Choroid plexus epithelial cell (primary cell): ENCODE data around the gene RPLP2.
A peak's percentile ranks its signal among the peaks of the same experiment; 100 is the strongest.

Experiments
- DNase-seq: peaks from one replicate; pipeline ENCODE4 v3.0.0-alpha.2; 2010; ENCODE audit warnings: low read depth
- H3K4me3 ChIP-seq: 2 replicates; pipeline ENCODE4 v1.5.1; 2011; ENCODE audit warnings: low read depth, mild to moderate bottlenecking, control low read depth, low read length, moderate library complexity
- TF ChIP-seq, protein P1 (sequence below): conservative IDR thresholded peaks from 2 replicates; pipeline ENCODE4 v1.5.1; 2011; ENCODE audit warnings: low read depth, mild to moderate bottlenecking, control low read depth, inconsistent platforms, low read length, moderate library complexity

The RPLP2 gene

DNA sequence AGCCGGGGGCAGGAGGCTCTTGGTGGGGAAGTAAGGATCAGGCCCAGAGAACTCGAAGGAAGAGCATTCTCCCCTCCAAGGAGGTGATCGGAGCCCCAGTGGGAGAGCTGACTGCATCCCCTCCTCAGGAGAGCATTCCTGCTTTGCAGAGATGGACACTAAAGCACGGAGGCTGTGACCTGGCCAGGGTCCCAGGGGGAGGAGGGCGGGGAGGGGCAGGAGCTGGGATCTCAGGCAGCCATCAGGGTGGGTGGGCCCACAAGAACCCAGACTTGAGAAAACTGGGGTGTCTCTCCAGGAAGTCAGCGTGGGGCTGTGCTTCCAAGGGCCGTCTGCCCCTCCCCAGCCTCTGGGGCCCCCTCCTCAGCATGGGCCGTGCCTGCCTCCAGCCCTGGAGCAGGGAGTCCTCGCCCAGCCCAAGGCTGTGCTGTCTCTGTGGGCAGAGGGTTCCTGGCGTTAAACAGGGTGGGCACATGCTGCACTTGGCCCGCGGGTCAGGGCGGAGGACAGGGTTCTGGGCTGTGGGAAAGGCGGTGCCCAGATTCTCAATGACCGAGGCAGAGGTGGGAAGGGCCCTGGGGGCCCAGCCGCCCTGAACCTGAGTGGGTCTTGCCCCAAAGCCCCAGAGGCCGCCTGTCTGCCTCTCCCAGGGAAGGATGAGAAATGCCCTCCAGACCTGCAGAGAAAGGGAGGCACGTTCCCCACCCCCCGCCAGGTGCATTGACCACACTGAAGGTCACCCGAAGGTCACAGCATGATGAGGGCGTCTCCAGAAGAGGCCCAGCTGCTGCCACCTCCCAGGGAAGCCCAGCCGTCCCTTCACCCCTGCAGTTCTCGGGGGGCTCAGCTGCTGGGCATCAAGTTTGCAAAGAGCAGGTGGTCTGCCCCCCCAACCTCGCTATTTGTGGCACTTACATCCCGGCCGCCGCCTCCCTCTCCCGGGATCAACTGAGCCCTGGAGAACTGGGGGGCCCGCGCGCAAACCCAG, 20.5 kb upstream of the RPLP2 start:
- TF ChIP-seq, protein P1, sequence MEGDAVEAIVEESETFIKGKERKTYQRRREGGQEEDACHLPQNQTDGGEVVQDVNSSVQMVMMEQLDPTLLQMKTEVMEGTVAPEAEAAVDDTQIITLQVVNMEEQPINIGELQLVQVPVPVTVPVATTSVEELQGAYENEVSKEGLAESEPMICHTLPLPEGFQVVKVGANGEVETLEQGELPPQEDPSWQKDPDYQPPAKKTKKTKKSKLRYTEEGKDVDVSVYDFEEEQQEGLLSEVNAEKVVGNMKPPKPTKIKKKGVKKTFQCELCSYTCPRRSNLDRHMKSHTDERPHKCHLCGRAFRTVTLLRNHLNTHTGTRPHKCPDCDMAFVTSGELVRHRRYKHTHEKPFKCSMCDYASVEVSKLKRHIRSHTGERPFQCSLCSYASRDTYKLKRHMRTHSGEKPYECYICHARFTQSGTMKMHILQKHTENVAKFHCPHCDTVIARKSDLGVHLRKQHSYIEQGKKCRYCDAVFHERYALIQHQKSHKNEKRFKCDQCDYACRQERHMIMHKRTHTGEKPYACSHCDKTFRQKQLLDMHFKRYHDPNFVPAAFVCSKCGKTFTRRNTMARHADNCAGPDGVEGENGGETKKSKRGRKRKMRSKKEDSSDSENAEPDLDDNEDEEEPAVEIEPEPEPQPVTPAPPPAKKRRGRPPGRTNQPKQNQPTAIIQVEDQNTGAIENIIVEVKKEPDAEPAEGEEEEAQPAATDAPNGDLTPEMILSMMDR: no peak
- no peak for DNase-seq
- no peak overlapping the region for H3K4me3 ChIP-seq

DNA sequence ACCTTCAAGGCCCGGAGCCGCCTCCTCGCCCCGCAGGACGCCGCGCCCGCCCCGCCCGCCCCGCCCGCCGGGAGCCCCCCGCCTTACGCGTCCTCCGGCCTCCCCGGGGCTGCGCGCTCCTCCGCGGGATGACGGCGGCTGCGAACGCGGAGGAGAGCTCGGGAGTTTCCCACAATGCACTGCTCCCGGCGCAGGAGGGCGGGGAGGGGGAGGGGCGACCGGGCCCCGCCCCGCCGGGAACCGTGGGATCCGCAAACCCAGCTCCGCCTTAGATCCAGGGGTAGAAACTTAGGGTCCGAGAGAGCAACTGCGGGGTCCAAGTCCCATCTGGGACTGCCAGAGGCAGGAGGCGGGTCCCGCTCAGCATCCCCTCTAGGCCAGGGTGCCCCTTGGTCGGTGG, 19.8 kb upstream of the RPLP2 start, which contains the start of gene CEND1:
Gene CEND1, minus strand, starts transcription at position 148 of the 400 bp plus-strand sequence. CDS start 1,514 bp downstream, outside the sequence.
- TF ChIP-seq, protein P1: no peak
- peak; percentile 48 for DNase-seq
- H3K4me3 ChIP-seq: no peak within 1 kb of the TSS

DNA sequence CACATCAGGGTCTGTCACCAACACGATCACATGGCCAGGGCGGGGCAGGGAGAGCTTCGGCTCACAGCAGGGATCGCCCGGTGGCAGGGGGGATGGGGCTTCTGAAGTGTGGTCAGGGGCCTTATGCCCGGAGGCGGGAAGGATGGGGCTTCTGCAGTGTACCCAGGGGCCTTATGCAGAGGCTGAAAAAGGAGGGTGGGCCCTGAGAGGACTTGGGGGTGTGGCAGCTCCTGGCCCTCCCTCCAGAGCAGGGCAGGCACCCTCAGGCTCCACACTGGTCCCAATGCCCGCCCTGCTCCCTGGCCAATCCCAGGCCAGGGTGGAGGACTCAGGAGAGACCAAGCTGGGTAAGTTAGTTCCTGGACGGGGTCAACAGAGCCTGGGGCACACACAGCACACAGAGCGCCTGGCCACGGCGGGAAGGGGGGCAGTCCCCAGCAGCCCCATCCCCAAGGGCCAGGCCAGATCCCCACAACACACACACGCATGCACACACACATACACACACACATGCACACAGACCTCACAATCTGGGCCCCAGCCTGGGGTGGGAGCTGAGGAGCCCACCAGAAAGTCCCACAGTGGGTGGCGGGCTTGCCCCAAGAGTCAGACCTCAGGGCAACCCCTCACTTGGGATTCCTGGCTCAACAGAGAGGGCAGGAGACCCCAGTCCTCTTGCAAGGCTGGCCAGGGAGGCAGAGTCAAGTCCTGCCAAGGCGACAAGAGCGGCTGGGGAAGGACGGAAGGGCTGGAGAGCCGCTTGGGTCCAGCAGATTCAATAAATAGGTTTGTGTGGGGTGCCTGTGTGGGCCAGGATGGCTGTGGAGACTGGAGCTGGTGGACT, 18.8 kb upstream of the RPLP2 start:
- no peak overlapping the region for H3K4me3 ChIP-seq
- peak; percentile 53 for DNase-seq
- TF ChIP-seq, protein P1: no peak

DNA sequence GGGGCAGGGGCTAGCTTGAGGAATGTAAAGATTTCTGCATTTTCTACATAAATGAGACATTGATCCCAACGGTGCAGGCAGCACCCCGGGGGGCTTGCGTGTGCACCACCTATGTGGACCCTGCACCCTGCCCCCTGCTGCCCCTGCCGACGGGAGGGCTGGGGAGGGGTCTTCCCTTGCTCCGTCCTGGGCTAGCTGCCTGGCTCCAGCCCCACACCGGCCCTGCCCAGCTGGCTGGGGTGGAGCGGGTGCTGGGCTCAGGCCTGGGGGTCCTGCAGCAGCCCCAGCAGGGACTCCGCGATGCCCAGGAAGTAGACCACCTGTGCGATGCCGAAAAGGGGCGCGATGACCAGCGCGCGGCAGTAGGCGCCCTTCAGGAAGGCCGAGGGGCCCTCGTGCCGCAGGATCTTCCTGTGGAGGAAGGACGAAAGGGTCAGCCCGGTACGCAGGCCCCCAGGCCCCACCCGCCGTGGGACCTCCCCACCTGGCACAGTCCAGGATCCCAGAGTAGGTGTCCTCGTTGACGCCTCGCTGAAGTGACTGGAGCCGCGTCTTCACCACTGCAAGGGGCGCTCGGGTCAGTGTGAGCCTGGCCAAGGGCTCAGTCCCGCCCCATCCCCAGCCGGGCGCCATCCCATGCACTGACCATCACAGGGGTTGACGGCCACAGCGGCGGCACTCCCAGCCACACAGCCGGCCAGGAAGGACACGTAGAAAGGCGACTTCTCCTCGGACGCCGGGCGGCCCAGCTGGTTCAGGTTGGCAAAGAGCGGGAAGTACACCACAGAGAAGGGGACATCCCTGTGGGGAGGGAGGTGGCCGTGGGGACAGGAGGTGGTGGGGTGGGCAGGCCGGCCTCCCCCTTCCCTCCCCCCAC, 17.9 kb upstream of the RPLP2 start:
- TF ChIP-seq, protein P1: no peak
- no peak overlapping the region for H3K4me3 ChIP-seq
- DNase-seq: no peak

DNA sequence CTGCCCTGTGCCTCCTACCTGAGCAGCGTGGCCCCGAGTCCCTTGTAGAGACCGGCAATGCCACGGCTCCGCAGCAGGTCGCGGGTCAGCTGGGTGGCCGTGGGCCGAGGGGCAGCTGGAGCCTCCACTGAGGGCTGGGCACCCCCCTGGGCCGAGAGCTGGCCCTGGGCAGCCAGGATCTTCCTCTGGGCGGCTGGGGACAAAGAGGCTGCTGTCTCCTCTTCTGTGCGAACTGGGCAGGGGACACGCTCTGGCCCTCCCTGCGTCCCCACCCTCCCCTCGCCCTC, 17.3 kb upstream of the RPLP2 start:
- no peak for DNase-seq
- no peak overlapping the region for H3K4me3 ChIP-seq
- TF ChIP-seq, protein P1: no peak

DNA sequence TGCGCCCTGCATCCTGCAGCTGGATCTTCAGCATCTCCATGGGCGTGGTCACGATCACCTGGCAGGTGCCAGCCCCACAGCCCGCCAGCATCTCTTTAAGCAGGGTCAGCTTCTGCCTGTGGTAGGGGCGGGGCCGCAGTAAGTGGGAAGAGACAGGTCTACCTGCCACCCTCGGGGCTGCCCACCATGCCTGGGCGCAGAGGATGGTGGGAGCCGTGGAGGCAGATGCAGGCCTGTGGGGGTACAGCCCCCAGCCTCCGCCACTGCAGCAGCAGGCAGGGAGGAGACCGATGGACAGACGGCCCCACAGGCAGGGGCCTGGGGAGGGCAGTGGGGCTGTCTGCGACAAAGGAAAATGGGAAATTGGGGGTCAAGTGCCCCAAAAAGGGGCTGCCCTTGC, 16.9 kb upstream of the RPLP2 start:
- TF ChIP-seq, protein P1: no peak

More for the DNA sequence above, 16.9 kb upstream of the RPLP2 start:
- no peak for DNase-seq
- no peak overlapping the region for H3K4me3 ChIP-seq
